Daoy (cell line): ENCODE data around the gene FOXM1. TPM values are rescaled to one million over a fixed set of nuclear protein-coding genes. Genes with fewer than 3 reads are reported as not detected.
"Not testable (repeated sequence)": the region's sequence is repeated elsewhere in the genome, so short reads cannot be mapped to it uniquely, and the experiment has no call there.

Experiments used
- DNase-seq: peaks from one replicate; pipeline ENCODE4 v3.0.0-alpha.2; 2015; ENCODE audit warnings: low read depth
- total RNA-seq: library from RNA; depleted of rRNA; stranded (reverse); fragments of >200 nt; shearing (Covaris generic); gene quantifications from 2 replicates; pipeline ENCODE4 v1.2.3, GENCODE V29; 2014

Gene FOXM1
- total RNA-seq, 1 experiment from 2014 or later = 33.4 TPM

GRCh38 chr12:2886768-2887450 lies 9.9 kb upstream of the FOXM1 start:
- no peak for DNase-seq

- DNase-seq = no peak
These were observed 7.8 kb upstream of the FOXM1 start for GRCh38 chr12:2884810-2885209.

GRCh38 chr12:2879853-2880252 lies 2.9 kb upstream of the FOXM1 start:
- DNase-seq = no peak

GRCh38 chr12:2877953-2878732 lies 1.2 kb upstream of the FOXM1 start:
- DNase-seq = no peak

GRCh38 chr12:2876431-2877046 lies 435 bp downstream of the FOXM1 start:
- peak; percentile 48 for DNase-seq

- not testable (repeated sequence) for DNase-seq
These were observed 7.9 kb downstream of the FOXM1 start for GRCh38 chr12:2868986-2869632.

DNA sequence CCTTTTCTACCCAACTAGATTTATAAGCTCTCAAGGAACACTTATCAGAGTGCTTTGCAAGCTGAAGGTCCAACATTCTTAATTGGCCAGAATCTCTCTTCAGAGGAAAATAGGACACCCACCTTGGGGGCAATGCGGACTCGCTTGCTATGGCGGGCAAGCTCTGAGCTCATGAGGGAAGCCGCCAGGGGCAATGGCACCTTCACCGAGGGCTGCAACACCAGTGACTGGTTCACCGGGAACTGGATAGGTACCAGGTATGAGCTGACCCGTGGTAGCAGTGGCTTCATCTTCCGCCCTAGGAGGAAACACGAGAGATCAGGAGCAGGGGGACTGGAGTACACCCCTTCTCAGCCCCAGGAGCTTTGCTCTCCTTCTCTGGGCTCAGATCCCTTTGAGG lies 12.8 kb downstream of the FOXM1 start:
- DNase-seq = no peak

- DNase-seq = not testable (repeated sequence)
These were observed 13.6 kb downstream of the FOXM1 start for GRCh38 chr12:2863402-2863801.

GRCh38 chr12:2862876-2863275 lies 14.1 kb downstream of the FOXM1 start:
- DNase-seq = no peak

- no peak for DNase-seq
These were observed 16.8 kb downstream of the FOXM1 start for GRCh38 chr12:2860170-2860569.

GRCh38 chr12:2858944-2859421 lies 18.0 kb downstream of the FOXM1 start:
- DNase-seq = no peak

DNA sequence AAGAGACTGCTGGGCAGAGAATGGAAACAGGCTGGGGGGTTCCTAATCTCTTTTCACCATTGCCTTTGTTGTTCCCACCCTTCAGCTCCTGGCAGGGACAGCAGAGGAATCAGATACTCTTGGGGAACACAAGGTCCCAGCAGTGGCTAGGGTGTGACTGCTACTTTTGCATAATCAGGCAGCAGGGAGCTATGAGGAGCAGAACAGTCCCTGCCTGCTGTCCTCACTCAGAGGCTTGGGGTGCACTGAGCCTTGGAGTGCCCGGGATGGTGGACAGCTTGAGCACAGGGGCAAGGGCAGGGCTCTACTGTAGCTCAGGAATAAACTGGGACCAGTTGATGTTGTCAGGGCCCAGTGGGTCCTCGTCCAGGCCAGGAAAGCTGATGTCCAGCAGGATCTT lies 18.6 kb downstream of the FOXM1 start:
- no peak for DNase-seq

DNA sequence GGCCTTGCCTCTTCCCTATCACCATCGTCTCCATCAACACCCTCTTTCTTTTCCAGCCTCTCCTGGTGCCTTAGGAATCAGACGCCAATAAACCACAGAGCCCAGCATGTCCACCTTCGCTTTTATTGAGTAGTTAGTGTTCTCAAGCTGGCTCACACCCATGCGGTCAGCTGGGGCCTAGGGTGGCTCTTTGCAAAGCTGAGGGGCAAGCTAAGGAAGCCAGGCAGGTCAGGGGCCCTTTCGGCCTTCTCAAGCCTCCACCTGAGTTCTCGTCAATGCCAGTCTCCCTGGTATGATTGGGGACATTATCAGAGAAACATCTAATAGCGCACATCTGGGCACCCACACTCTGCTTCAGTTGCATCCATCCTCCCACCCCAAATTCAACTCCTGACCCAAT lies 19.4 kb downstream of the FOXM1 start:
- no peak for DNase-seq

DNA sequence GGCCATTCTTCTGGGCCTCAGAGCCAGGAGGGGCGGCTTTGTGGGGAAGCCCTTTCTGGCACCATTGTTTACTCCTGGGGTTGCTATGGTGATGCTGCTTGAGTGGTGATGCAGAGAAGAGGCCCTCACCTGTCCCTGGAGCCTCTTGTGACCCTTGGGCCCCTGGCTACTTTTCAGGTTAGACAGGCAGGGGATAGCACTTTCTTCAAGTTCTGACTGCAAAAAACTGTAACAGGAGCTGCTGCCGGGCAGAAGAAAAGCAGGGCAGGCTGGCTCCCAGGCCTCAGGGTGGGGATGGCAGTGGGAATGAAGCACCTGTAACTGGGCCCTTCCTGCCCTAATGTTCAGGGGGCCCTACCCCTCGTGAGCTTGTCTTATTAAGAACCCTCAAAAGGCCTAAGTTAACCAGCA lies 19.9 kb downstream of the FOXM1 start, which contains the start of gene TEX52:
TEX52 (minus strand) TSS at position 19 of the 411 bp plus-strand sequence; CDS start at position 6, 13 bp downstream.
- DNase-seq = no peak

GRCh38 chr12:2856051-2856450 lies 20.9 kb downstream of the FOXM1 start:
- DNase-seq = no peak

DNA sequence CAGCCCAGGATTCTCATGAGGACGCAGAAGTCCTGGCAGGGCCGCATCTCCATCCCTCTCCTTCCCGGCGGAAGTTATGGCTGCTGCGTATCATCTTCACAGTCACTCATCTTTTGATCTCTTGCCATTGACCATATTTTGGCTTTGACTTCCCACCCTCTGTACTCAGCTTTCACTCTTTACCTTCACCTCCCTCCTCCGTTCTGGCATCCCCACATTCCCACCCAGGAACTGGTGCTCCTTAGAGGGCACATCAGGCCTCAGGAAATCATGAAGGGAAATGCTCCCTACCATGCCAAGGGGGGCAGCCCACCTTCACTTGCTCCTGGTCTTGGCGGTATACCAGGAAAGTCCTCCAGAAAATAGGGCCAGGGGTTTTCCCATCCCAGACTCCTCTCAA lies 21.4 kb downstream of the FOXM1 start:
- DNase-seq = no peak

- DNase-seq = no peak
These were observed 22.1 kb downstream of the FOXM1 start for GRCh38 chr12:2854669-2855453.

DNA sequence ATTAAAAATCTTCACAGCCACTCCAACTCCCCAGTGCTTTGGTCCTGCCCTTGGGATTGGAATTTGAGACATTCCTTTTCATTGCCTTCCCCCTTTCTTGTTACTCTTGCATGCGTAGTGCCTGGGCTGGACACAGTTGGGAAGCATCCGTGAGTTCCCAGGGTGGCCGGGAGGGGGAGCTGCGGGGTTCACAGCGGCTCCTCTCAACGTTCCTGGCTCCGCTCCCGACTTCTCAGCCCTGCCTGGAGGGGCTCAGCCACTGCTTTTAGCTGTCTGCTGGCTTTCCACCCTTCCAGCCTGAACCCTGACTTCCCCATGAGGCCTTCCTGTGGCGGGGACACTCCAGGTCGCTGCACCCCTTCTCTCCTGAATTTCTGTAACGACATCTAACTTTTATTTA lies 23.3 kb downstream of the FOXM1 start:
- peak; percentile 83 for DNase-seq

DNA sequence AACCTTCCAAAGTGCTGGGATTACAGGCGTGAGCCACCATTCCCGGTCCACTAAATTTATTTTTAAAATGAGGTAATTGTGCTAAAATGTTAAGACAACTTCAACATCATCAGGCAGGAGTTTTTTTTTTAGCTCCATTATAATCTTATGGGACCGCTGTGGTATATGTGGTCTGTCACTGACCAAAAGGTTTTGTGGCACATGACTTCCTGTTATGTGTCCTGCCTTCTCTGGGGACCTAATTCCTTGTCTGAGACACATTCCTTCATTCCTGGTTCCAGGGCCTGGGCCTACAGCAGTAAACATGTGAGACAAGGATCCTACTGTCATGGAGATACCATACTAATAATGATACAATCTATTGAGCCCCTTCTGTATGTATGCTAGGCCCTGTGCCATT lies 25.0 kb downstream of the FOXM1 start:
- no peak for DNase-seq

- peak; percentile 69 for DNase-seq
These were observed 31.7 kb downstream of the FOXM1 start for GRCh38 chr12:2845280-2845679.

DNA sequence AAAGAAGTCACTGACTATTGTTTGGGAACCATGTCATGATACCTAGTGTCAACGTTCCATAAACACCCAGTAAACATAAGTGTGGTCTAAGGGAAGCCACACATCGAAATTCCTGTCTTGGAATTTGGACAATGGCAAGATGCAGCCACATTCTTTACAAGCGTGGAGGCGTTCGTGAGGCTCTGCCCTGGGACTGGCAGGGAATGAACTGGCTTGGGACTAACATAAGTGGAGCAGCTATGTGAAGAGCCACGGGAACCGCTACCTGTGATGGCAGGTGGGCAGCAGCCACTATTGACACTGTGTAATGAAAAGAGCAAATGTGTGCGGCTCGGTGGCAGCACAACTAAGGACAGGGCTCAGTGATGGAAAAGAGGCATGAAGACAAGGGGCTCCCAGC lies 32.2 kb downstream of the FOXM1 start:
- no peak for DNase-seq
